ENCODE measurements around the gene CLDN16. TPM values are rescaled to one million over a fixed set of nuclear protein-coding genes. Genes with fewer than 3 reads are reported as not detected.

CLDN16 gene
- polyA plus RNA-seq, 2 of the 4 experiments (the other 2 are of a cell fraction): 0.21 to 0.66 TPM

- POLR2A ChIA-PET: no interaction called here
- Histone ChIP-seq H3K9me3 (no peaks in the 10 kb centered on the region), H3K4me2 (no peak overlapping the region), H3K4me3 (no peak overlapping the region), H3K27ac (no peak overlapping the region), H3K4me1 (no peaks in the 10 kb centered on the region; the same call in 2 of the 3 replicates)
- TF ChIP-seq EHF (CRISPR knock-in tag; IDR thresholded peaks at IDR 0.05) (no peak), NPAS2 (CRISPR knock-in tag; IDR thresholded peaks at IDR 0.05; ENCODE audit: borderline replicate concordance) (no peak), POLR2AphosphoS2 (conservative IDR thresholded peaks at IDR 0.05; ENCODE audit: low read length) (no peak), POLR2A (IDR thresholded peaks at IDR 0.05; ENCODE audit: low read length) (no peak), RCOR1 (IDR thresholded peaks at IDR 0.05; ENCODE audit: low read depth, low read length) (no peak), USF2 (IDR thresholded peaks at IDR 0.05) (no peak), CBX2 (IDR thresholded peaks at IDR 0.05; ENCODE audit: borderline replicate concordance, low read depth) (no peak), NR3C1 (IDR thresholded peaks at IDR 0.05) (no peak), REST (IDR thresholded peaks at IDR 0.05) (no peak), HMGXB4 (CRISPR knock-in tag; IDR thresholded peaks at IDR 0.05; ENCODE audit: borderline replicate concordance) (no peak), EHMT2 (IDR thresholded peaks at IDR 0.05; ENCODE audit: low read depth) (no peak), E2F6 (IDR thresholded peaks at IDR 0.05; ENCODE audit: borderline replicate concordance, low read depth) (no peak), CTCF (IDR thresholded peaks at IDR 0.05) (no peak), CHD2 (IDR thresholded peaks at IDR 0.05; ENCODE audit: low read length, partially characterized antibody) (no peak)
- WGBS (ENCODE audit: missing lambda C conversion rate): 94% methylated on average over 9 of the region's 9 CpGs
- no peak for DNase-seq (ENCODE audit: low read depth in 1 of 2, low spot score in 1 of 2)
- FAIRE-seq: no peak
- CTCF ChIA-PET: interaction anchor here (1.4 kb wide), 1 partner anchor 22 kb away, joined by 4 read pairs; no protein-coding TSS in a partner anchor
- no peak for ATAC-seq
Observed at GRCh38 chr3:190362258-190362657, 25.7 kb upstream of the CLDN16 start.

GRCh38 chr3:190366133-190366532 lies 21.8 kb upstream of the CLDN16 start:
- ChIA-PET POLR2A (no interaction called here), CTCF (interaction anchor here (2.2 kb wide), 1 partner anchor 43 kb away, joined by 6 read pairs; the partner anchor contains the start of gene CLDN1)
- no peak overlapping the region for H3K4me3 ChIP-seq
- DNase-seq (ENCODE audit: low read depth in 1 of 2, low spot score in 1 of 2) (no peak), FAIRE-seq (no peak), ATAC-seq (no peak)
- no peaks in the 10 kb centered on the region for H3K9me3 ChIP-seq
- H3K4me2 ChIP-seq: no peak overlapping the region
- WGBS (ENCODE audit: missing lambda C conversion rate): 47% methylated on average over 2 of the region's 2 CpGs
- H3K27ac ChIP-seq: peak overlapping the region in 1 of 2 experiments; percentile 41; a peak in 1 of 6 replicates
- H3K4me1 ChIP-seq: no peaks in the 10 kb centered on the region
- TF ChIP-seq FOSL2 (IDR thresholded peaks at IDR 0.05) (no peak), FOSL2 (CRISPR knock-in tag; IDR thresholded peaks at IDR 0.05) (no peak), JUNB (IDR thresholded peaks at IDR 0.05) (no peak), CBX8 (IDR thresholded peaks at IDR 0.05) (no peak), TP53 (CRISPR knock-in tag; IDR thresholded peaks at IDR 0.05) (no peak), EHF (CRISPR knock-in tag; IDR thresholded peaks at IDR 0.05) (no peak), SREBF2 (IDR thresholded peaks at IDR 0.05) (no peak), HDAC2 (IDR thresholded peaks at IDR 0.05) (no peak), TFCP2L1 (CRISPR knock-in tag; IDR thresholded peaks at IDR 0.05) (no peak), MAZ (IDR thresholded peaks at IDR 0.05; ENCODE audit: borderline replicate concordance, low read depth, low read length) (no peak), KDM1A (IDR thresholded peaks at IDR 0.05; ENCODE audit: low read depth) (no peak), PBX3 (IDR thresholded peaks at IDR 0.05) (no peak), HOXA7 (CRISPR knock-in tag; IDR thresholded peaks at IDR 0.05) (no peak), POLR2AphosphoS2 (conservative IDR thresholded peaks at IDR 0.05; ENCODE audit: low read length) (no peak), FOSB (CRISPR knock-in tag; IDR thresholded peaks at IDR 0.05) (no peak), RAD21 (conservative IDR thresholded peaks at IDR 0.05 in 1 of 2, IDR thresholded peaks at IDR 0.05 in 1 of 2) (no peak), EP300 (IDR thresholded peaks at IDR 0.05) (no peak), ZC3H11A (IDR thresholded peaks at IDR 0.05) (no peak)
